Naive thymus-derived CD4-positive, alpha-beta T cell (primary cell): Measurements from ENCODE around the gene TTC23L. TPM values are rescaled to one million over a fixed set of nuclear protein-coding genes. Genes with fewer than 3 reads are reported as not detected.

Experiments
- ATAC-seq: fragments of 150-1000 bp; cut with Tn5 transposase; 2 replicates; pipeline ENCODE4 v1.10.0; 2021; ENCODE audit warnings: mild to moderate bottlenecking, moderate library complexity
- CTCF ChIA-PET: fragments of 350-600 bp; sonication (Branson Sonifier 250); formaldehyde crosslinking; loops from one replicate; lab custom pipeline; 2021; ENCODE audit warnings: antibody characterized with exemption; lab: Charles Lee
- POLR2A ChIA-PET: fragments of 350-600 bp; sonication (Branson Sonifier 250); formaldehyde crosslinking; loops from one replicate; lab custom pipeline; 2021; ENCODE audit warnings: antibody characterized with exemption, inconsistent platforms; lab: Charles Lee
- DNase-seq, 9 donors: peaks; one replicate each; pipeline versions ENCODE4 v3.0.0 to v3.0.0-alpha.2; 2020 to 2022; ENCODE audit warnings: mixed read lengths in 1 of 9
- H3K27ac ChIP-seq: one replicate; pipeline ENCODE4 v1.7.0; 2013; ENCODE audit warnings: mild to moderate bottlenecking, low read depth, low read length, moderate library complexity
- H3K27me3 ChIP-seq, 2 donors: one replicate each; pipeline ENCODE4 v1.7.0; 2013; ENCODE audit warnings: low read length in 2 of 2, mild to moderate bottlenecking in 2 of 2, moderate library complexity in 2 of 2; ENCODE audit not compliant: control insufficient read depth in 2 of 2, insufficient read depth in 2 of 2
- H3K36me3 ChIP-seq, 3 experiments: 1 replicate in 2 of 3; 2 replicates in 1 of 3; pipeline ENCODE4 v1.7.0; 2013; ENCODE audit warnings: low read length in 3 of 3, mild to moderate bottlenecking in 3 of 3, moderate library complexity in 1 of 3; ENCODE audit not compliant: insufficient read depth in 3 of 3, control insufficient read depth in 2 of 3
- H3K4me1 ChIP-seq, 2 donors: one replicate each; pipeline ENCODE4 v1.7.0; 2013; ENCODE audit warnings: low read length in 2 of 2, mild to moderate bottlenecking in 2 of 2, moderate library complexity in 1 of 2; ENCODE audit not compliant: control insufficient read depth in 2 of 2, insufficient read depth in 2 of 2
- H3K4me3 ChIP-seq: 2 replicates; pipeline ENCODE4 v1.7.0; 2013; ENCODE audit warnings: mild to moderate bottlenecking, low read length
- H3K9me3 ChIP-seq, 3 experiments: 1 replicate in 2 of 3; 2 replicates in 1 of 3; pipeline ENCODE4 v1.7.0; 2013; ENCODE audit warnings: low read length in 3 of 3; ENCODE audit not compliant: control insufficient read depth in 2 of 3
- H3K27ac Mint-ChIP-seq, 9 donors: one replicate each; pipeline ENCODE4 v1.8.0; 2020 to 2022; ENCODE audit warnings: mixed read lengths in 9 of 9, mild to moderate bottlenecking in 8 of 9, moderate library complexity in 5 of 9, inconsistent platforms in 2 of 9
- H3K27me3 Mint-ChIP-seq, 5 donors: one replicate each; pipeline ENCODE4 v1.8.0; 2021 to 2022; ENCODE audit warnings: mixed read lengths in 5 of 5, mild to moderate bottlenecking in 1 of 5
- H3K36me3 Mint-ChIP-seq, 5 donors: one replicate each; pipeline ENCODE4 v1.8.0; 2020 to 2022; ENCODE audit warnings: mixed read lengths in 5 of 5, mild to moderate bottlenecking in 3 of 5, inconsistent platforms in 1 of 5
- H3K4me1 Mint-ChIP-seq, 7 donors: one replicate each; pipeline ENCODE4 v1.8.0; 2020 to 2022; ENCODE audit warnings: mixed read lengths in 7 of 7, mild to moderate bottlenecking in 3 of 7, inconsistent platforms in 1 of 7
- H3K4me3 Mint-ChIP-seq, 10 donors: one replicate each; pipeline ENCODE4 v1.8.0; 2020 to 2022; ENCODE audit warnings: mild to moderate bottlenecking in 10 of 10, mixed read lengths in 10 of 10, moderate library complexity in 6 of 10, inconsistent platforms in 2 of 10
- H3K9me3 Mint-ChIP-seq, 11 donors: one replicate each; pipeline ENCODE4 v1.8.0; 2020 to 2022; ENCODE audit warnings: mixed read lengths in 11 of 11, mild to moderate bottlenecking in 4 of 11, inconsistent platforms in 1 of 11, moderate library complexity in 1 of 11
- intact Hi-C, 2 donors: fragments of 100-400 bp; cut with micrococcal nuclease; formaldehyde crosslinking; loops; one replicate each; pipeline ENCODE4 v1.15.1; 2023
- polyA plus RNA-seq, 2 donors: library from polyadenylated mRNA; unstranded; fragments of 300-500 nt; fragmentation: Illumina TruSeq; gene quantifications; one replicate each; pipeline ENCODE4 v1.2.3, GENCODE V29; 2021
- total RNA-seq, 6 experiments: library from RNA in 5 of 6; stranded (reverse) in 5 of 6; gene quantifications; 1 replicate in 5 of 6; 2 replicates in 1 of 6; pipeline ENCODE4 v1.2.3 and lab custom pipeline; 2021 to 2026

The TTC23L gene
- total and polyA plus RNA-seq, 7 experiments from 2014 or later, result 0.57 to 1.9 (median 1.00) TPM; not detected in 4

GRCh38 chr5:34841816-34842215, 2.9 kb downstream of the TTC23L start:
- ChIA-PET POLR2A (no interaction called here), CTCF (no interaction called here)
- Mint-ChIP-seq H3K4me1 (peaks cover 6 to 16% (median 10%) of the 10 kb centered on the region in 7 donors), H3K4me3 (no peak overlapping the region), H3K36me3 (peaks cover 0 to 5% (median 3%) of the 10 kb centered on the region in 5 donors), H3K27ac (no peak overlapping the region), H3K27me3 (peaks cover 0 to 4% (median 3%) of the 10 kb centered on the region in 5 donors), H3K9me3 (peaks cover 0 to 2% (median 0%) of the 10 kb centered on the region in 11 donors)
- Histone ChIP-seq H3K4me3 (no peak overlapping the region), H3K27ac (no peak overlapping the region), H3K36me3 (no peaks in the 10 kb centered on the region), H3K27me3 (no peaks in the 10 kb centered on the region), H3K4me1 (peaks cover 0 to 4% of the 10 kb centered on the region in 2 donors), H3K9me3 (no peaks in the 10 kb centered on the region)
- intact Hi-C loops, result no loop called here
- ATAC-seq (no peak), DNase-seq (no peak)

- no peak overlapping the region for H3K27ac Mint-ChIP-seq
- peaks cover 0 to 2% (median 0%) of the 10 kb centered on the region in 11 donors for H3K9me3 Mint-ChIP-seq
- ChIA-PET POLR2A (no interaction called here), CTCF (no interaction called here)
- no peak overlapping the region for H3K4me3 ChIP-seq
- H3K9me3 ChIP-seq, result no peaks in the 10 kb centered on the region
- peaks cover 0 to 5% (median 3%) of the 10 kb centered on the region in 5 donors for H3K36me3 Mint-ChIP-seq
- peaks cover 0 to 4% of the 10 kb centered on the region in 2 donors for H3K4me1 ChIP-seq
- H3K27me3 Mint-ChIP-seq, result peaks cover 0 to 4% (median 3%) of the 10 kb centered on the region in 5 donors
- H3K4me3 Mint-ChIP-seq, result no peak overlapping the region
- no peak overlapping the region for H3K27ac ChIP-seq
- H3K36me3 ChIP-seq, result no peaks in the 10 kb centered on the region
- DNase-seq (no peak), ATAC-seq (no peak)
- intact Hi-C loops, result no loop called here
- H3K4me1 Mint-ChIP-seq, result peaks cover 6 to 17% (median 10%) of the 10 kb centered on the region in 7 donors
- H3K27me3 ChIP-seq, result no peaks in the 10 kb centered on the region
These were observed 3.6 kb downstream of the TTC23L start for GRCh38 chr5:34842554-34842953.

- Mint-ChIP-seq H3K4me1 (peaks cover 3 to 12% (median 10%) of the 10 kb centered on the region in 7 donors), H3K9me3 (peaks cover 0 to 2% (median 0%) of the 10 kb centered on the region in 11 donors), H3K27ac (no peak overlapping the region), H3K36me3 (peaks cover 0 to 6% (median 2%) of the 10 kb centered on the region in 5 donors), H3K27me3 (peaks cover 2 to 8% (median 5%) of the 10 kb centered on the region in 5 donors), H3K4me3 (no peak overlapping the region)
- no peaks in the 10 kb centered on the region for H3K36me3 ChIP-seq
- peaks cover 0 to 2% of the 10 kb centered on the region in 2 donors for H3K4me1 ChIP-seq
- ChIA-PET POLR2A (no interaction called here), CTCF (no interaction called here)
- ATAC-seq (no peak), DNase-seq (no peak)
- no peak overlapping the region for H3K4me3 ChIP-seq
- no peaks in the 10 kb centered on the region for H3K27me3 ChIP-seq
- H3K27ac ChIP-seq, result no peak overlapping the region
- intact Hi-C loops, result no loop called here
- no peaks in the 10 kb centered on the region for H3K9me3 ChIP-seq
These were observed 4.5 kb downstream of the TTC23L start for GRCh38 chr5:34843497-34843896.

GRCh38 chr5:34844106-34844505, 5.1 kb downstream of the TTC23L start:
- CTCF ChIA-PET, result interaction anchor here (0.6 kb wide), 1 partner anchor 177 kb away, joined by 3 read pairs; no protein-coding TSS in a partner anchor
- intact Hi-C loops, result no loop called here
- Mint-ChIP-seq H3K27ac (no peak overlapping the region), H3K27me3 (peaks cover 3 to 9% (median 6%) of the 10 kb centered on the region in 5 donors), H3K4me1 (peaks cover 0 to 8% (median 6%) of the 10 kb centered on the region in 7 donors), H3K4me3 (no peak overlapping the region), H3K36me3 (peaks cover 0 to 8% (median 4%) of the 10 kb centered on the region in 5 donors), H3K9me3 (no peaks in the 10 kb centered on the region)
- POLR2A ChIA-PET, result no interaction called here
- Histone ChIP-seq H3K27me3 (no peaks in the 10 kb centered on the region), H3K4me3 (no peak overlapping the region), H3K9me3 (no peaks in the 10 kb centered on the region), H3K27ac (no peak overlapping the region), H3K4me1 (no peaks in the 10 kb centered on the region), H3K36me3 (no peaks in the 10 kb centered on the region)
- DNase-seq (no peak), ATAC-seq (no peak)

- H3K4me1 Mint-ChIP-seq, result peaks cover 0 to 3% (median 0%) of the 10 kb centered on the region in 7 donors
- ChIA-PET POLR2A (no interaction called here), CTCF (interaction anchor here (0.6 kb wide), 1 partner anchor 178 kb away, joined by 3 read pairs; no protein-coding TSS in a partner anchor)
- Histone ChIP-seq H3K9me3 (no peaks in the 10 kb centered on the region), H3K4me3 (no peak overlapping the region), H3K4me1 (no peaks in the 10 kb centered on the region), H3K36me3 (no peaks in the 10 kb centered on the region), H3K27ac (no peak overlapping the region), H3K27me3 (no peaks in the 10 kb centered on the region)
- ATAC-seq (no peak), DNase-seq (no peak)
- H3K36me3 Mint-ChIP-seq, result peaks cover 0 to 12% (median 4%) of the 10 kb centered on the region in 5 donors
- no peak overlapping the region for H3K27ac Mint-ChIP-seq
- no peaks in the 10 kb centered on the region for H3K9me3 Mint-ChIP-seq
- intact Hi-C loops, result no loop called here
- H3K27me3 Mint-ChIP-seq, result peaks cover 3 to 9% (median 7%) of the 10 kb centered on the region in 5 donors
- no peak overlapping the region for H3K4me3 Mint-ChIP-seq
These were observed 6.0 kb downstream of the TTC23L start for GRCh38 chr5:34844999-34845398.

GRCh38 chr5:34847056-34847455, 8.1 kb downstream of the TTC23L start:
- DNase-seq (no peak), ATAC-seq (no peak)
- Histone ChIP-seq H3K9me3 (no peaks in the 10 kb centered on the region), H3K4me3 (no peak overlapping the region), H3K4me1 (no peaks in the 10 kb centered on the region), H3K27ac (no peak overlapping the region), H3K36me3 (no peaks in the 10 kb centered on the region), H3K27me3 (no peaks in the 10 kb centered on the region)
- ChIA-PET CTCF (no interaction called here), POLR2A (no interaction called here)
- H3K4me1 Mint-ChIP-seq, result peaks cover 0 to 3% (median 0%) of the 10 kb centered on the region in 7 donors
- no peak overlapping the region for H3K27ac Mint-ChIP-seq
- H3K9me3 Mint-ChIP-seq, result peaks cover 0 to under 1% (median 0%) of the 10 kb centered on the region in 11 donors
- no peak overlapping the region for H3K4me3 Mint-ChIP-seq
- intact Hi-C loops, result no loop called here
- H3K27me3 Mint-ChIP-seq, result peaks cover 3 to 9% (median 7%) of the 10 kb centered on the region in 5 donors
- peaks cover 0 to 12% (median 4%) of the 10 kb centered on the region in 5 donors for H3K36me3 Mint-ChIP-seq

- Histone ChIP-seq H3K4me3 (no peak overlapping the region), H3K27me3 (no peaks in the 10 kb centered on the region), H3K27ac (no peak overlapping the region), H3K4me1 (no peaks in the 10 kb centered on the region), H3K9me3 (no peaks in the 10 kb centered on the region), H3K36me3 (no peaks in the 10 kb centered on the region)
- H3K27ac Mint-ChIP-seq, result no peak overlapping the region
- peaks cover 0 to 3% (median 0%) of the 10 kb centered on the region in 7 donors for H3K4me1 Mint-ChIP-seq
- ChIA-PET POLR2A (no interaction called here), CTCF (no interaction called here)
- DNase-seq (no peak), ATAC-seq (no peak)
- H3K27me3 Mint-ChIP-seq, result peaks cover 3 to 9% (median 5%) of the 10 kb centered on the region in 5 donors
- H3K4me3 Mint-ChIP-seq, result no peak overlapping the region
- peaks cover 0 to 5% (median 0%) of the 10 kb centered on the region in 11 donors for H3K9me3 Mint-ChIP-seq
- peaks cover 0 to 13% (median 8%) of the 10 kb centered on the region in 5 donors for H3K36me3 Mint-ChIP-seq
- intact Hi-C loops, result no loop called here
These were observed 8.6 kb downstream of the TTC23L start for GRCh38 chr5:34847552-34847951.
